GM12864 (cell line): ENCODE data around the gene FARP1.

Source experiments
- DNase-seq: peaks from one replicate; pipeline ENCODE4 v3.0.0-alpha.2; 2011; ENCODE audit warnings: low read depth
- H3K4me3 ChIP-seq: 2 replicates; pipeline ENCODE4 v1.5.1; 2011; ENCODE audit warnings: mild to moderate bottlenecking, low read depth, low read length, control low read depth
- CTCF ChIP-seq: IDR thresholded peaks from 2 replicates; pipeline ENCODE4 v1.5.1; 2011; ENCODE audit warnings: low read depth, mild to moderate bottlenecking, moderate library complexity, low read length, control low read depth, inconsistent platforms; ENCODE audit errors: missing control alignments

The FARP1 gene

GRCh38 chr13:98100481-98100880 is 42.4 kb upstream of the FARP1 start:
- H3K4me3 ChIP-seq = no peak overlapping the region
- no peak for DNase-seq
- no peak for TF ChIP-seq CTCF

GRCh38 chr13:98103531-98103930 is 39.4 kb upstream of the FARP1 start:
- no peak overlapping the region for H3K4me3 ChIP-seq
- TF ChIP-seq CTCF = no peak
- DNase-seq = no peak

- H3K4me3 ChIP-seq = no peak overlapping the region
- no peak for DNase-seq
- no peak for TF ChIP-seq CTCF
Measured at GRCh38 chr13:98103942-98104880, 38.7 kb upstream of the FARP1 start.

GRCh38 chr13:98105929-98106336 is 37.0 kb upstream of the FARP1 start:
- no peak for TF ChIP-seq CTCF
- no peak overlapping the region for H3K4me3 ChIP-seq
- no peak for DNase-seq

GRCh38 chr13:98108341-98108740 is 34.6 kb upstream of the FARP1 start:
- no peak for TF ChIP-seq CTCF
- H3K4me3 ChIP-seq = no peak overlapping the region
- DNase-seq = no peak

GRCh38 chr13:98109226-98109853 is 33.6 kb upstream of the FARP1 start:
- no peak overlapping the region for H3K4me3 ChIP-seq
- no peak for TF ChIP-seq CTCF
- no peak for DNase-seq
